Stimulated activated CD8-positive, alpha-beta memory T cell treated with anti-CD3 and anti-CD28 coated beads, Interleukin-4, amount 100 ng/mL, for 24 hours (primary cell): Measurements from ENCODE around the gene COA8.

Source experiments
- DNase-seq: peaks from one replicate; pipeline ENCODE4 v3.0.0-alpha.2; 2020; ENCODE audit warnings: low read depth

The COA8 gene

GRCh38 chr14:103536693-103537092, 26.1 kb upstream of the COA8 start:
- DNase-seq, result no peak

GRCh38 chr14:103537175-103537990, 25.4 kb upstream of the COA8 start:
- DNase-seq, result no peak

- DNase-seq, result no peak
Observed at GRCh38 chr14:103538291-103539055, 24.3 kb upstream of the COA8 start.

GRCh38 chr14:103539056-103539825, 23.5 kb upstream of the COA8 start:
- DNase-seq, result no peak

- DNase-seq, result no peak
Observed at GRCh38 chr14:103540821-103541708, 21.7 kb upstream of the COA8 start.

- DNase-seq, result no peak
Observed at GRCh38 chr14:103541709-103542604, 20.8 kb upstream of the COA8 start.

- no peak for DNase-seq
Observed at GRCh38 chr14:103542605-103543088, 20.1 kb upstream of the COA8 start.

- DNase-seq, result no peak
Observed at GRCh38 chr14:103543140-103543539, 19.6 kb upstream of the COA8 start.

GRCh38 chr14:103543721-103544387, 18.9 kb upstream of the COA8 start:
- DNase-seq, result no peak

- DNase-seq, result no peak
Observed at GRCh38 chr14:103544388-103545218, 18.2 kb upstream of the COA8 start.

- no peak for DNase-seq
Observed at GRCh38 chr14:103545219-103545914, 17.4 kb upstream of the COA8 start.

- no peak for DNase-seq
Observed at GRCh38 chr14:103545915-103546651, 16.7 kb upstream of the COA8 start.

GRCh38 chr14:103546652-103547454, 15.9 kb upstream of the COA8 start:
- DNase-seq, result peak; percentile 64

GRCh38 chr14:103547455-103547940, 15.3 kb upstream of the COA8 start:
- DNase-seq, result no peak

- no peak for DNase-seq
Observed at GRCh38 chr14:103547941-103548462, 14.8 kb upstream of the COA8 start.
